SK-N-MC (cell line): ENCODE data around the gene TAGAP.

ENCODE experiments used
- DNase-seq: peaks from one replicate; pipeline ENCODE4 v3.0.0-alpha.2; 2011; ENCODE audit warnings: low read depth, low spot score
- H3K27ac ChIP-seq: fragments of 200-600 bp; sonication (generic); 2 replicates; pipeline ENCODE4 v1.5.1; 2016; ENCODE audit warnings: mixed run types
- H3K36me3 ChIP-seq: fragments of 200-600 bp; sonication (generic); 2 replicates; pipeline ENCODE4 v1.6.1; 2017; ENCODE audit warnings: antibody characterized with exemption, low read length, mixed read lengths; ENCODE audit not compliant: insufficient read depth
- H3K4me3 ChIP-seq: fragments of 200-600 bp; sonication (generic); 2 replicates; pipeline ENCODE4 v1.5.1; 2016
- H3K9ac ChIP-seq: fragments of 200-600 bp; sonication (generic); 2 replicates; pipeline ENCODE4 v1.8.0; 2017; ENCODE audit warnings: mixed run types, mixed read lengths; ENCODE audit not compliant: insufficient read length
- H3K9me3 ChIP-seq: fragments of 200-600 bp; sonication (generic); 2 replicates; pipeline ENCODE4 v1.6.1; 2017; ENCODE audit warnings: low read depth, mild to moderate bottlenecking, antibody characterized with exemption, low read length, moderate library complexity, mixed read lengths
- EZH2 ChIP-seq: fragments of 200-600 bp; sonication (generic); IDR thresholded peaks from one replicate; pipeline ENCODE4 v1.6.1; 2017; ENCODE audit warnings: antibody characterized with exemption
- FOXP2 ChIP-seq: optimal IDR thresholded peaks from 2 replicates; pipeline ENCODE3; 2011; ENCODE audit warnings: mild to moderate bottlenecking, moderate library complexity; ENCODE audit not compliant: insufficient read depth; ENCODE audit errors: extremely low read length, control extremely low read depth
- POLR2AphosphoS5 ChIP-seq: IDR thresholded peaks from 2 replicates; pipeline ENCODE4 v1.6.1; 2012; ENCODE audit warnings: mild to moderate bottlenecking, low read depth, low read length, borderline replicate concordance

The TAGAP gene

DNA sequence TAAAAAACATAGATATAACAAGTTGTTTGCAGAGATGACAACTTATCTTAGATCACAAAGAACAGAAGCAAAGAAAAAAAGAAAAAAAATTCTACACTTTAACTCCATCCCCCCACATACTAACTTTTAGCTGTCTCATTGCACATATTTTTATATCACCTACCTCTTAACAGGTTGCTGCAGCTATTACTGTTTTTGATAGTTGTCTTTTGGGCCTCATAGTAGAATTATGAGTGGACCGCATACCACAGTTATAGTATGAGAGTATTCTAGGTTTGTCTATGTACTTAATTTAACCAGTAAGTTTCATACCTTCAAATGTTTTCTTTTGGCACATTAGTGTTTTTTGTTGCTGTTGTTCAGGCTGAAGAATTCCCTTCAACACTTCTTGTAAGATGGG lies 57.1 kb downstream of the TAGAP start:
- Histone ChIP-seq H3K36me3 (no peaks in the 10 kb centered on the region; the same call in 1 of the 2 replicates), H3K27ac (no peak overlapping the region), H3K4me3 (no peak overlapping the region), H3K9me3 (no peaks in the 10 kb centered on the region), H3K9ac (no peak overlapping the region)
- TF ChIP-seq POLR2AphosphoS5 = no peak
- TF ChIP-seq EZH2 = no peak
- no peak for TF ChIP-seq FOXP2
- DNase-seq = no peak
